HG02938 (cell line): ENCODE measurements around the gene AHSG.

Experiments
- ATAC-seq: cut with Tn5 transposase; IDR thresholded peaks from one replicate; pipeline ENCODE4 v1.9.1; 2021; ENCODE audit warnings: mild to moderate bottlenecking, moderate library complexity; ENCODE audit not compliant: unreplicated experiment

AHSG gene

DNA sequence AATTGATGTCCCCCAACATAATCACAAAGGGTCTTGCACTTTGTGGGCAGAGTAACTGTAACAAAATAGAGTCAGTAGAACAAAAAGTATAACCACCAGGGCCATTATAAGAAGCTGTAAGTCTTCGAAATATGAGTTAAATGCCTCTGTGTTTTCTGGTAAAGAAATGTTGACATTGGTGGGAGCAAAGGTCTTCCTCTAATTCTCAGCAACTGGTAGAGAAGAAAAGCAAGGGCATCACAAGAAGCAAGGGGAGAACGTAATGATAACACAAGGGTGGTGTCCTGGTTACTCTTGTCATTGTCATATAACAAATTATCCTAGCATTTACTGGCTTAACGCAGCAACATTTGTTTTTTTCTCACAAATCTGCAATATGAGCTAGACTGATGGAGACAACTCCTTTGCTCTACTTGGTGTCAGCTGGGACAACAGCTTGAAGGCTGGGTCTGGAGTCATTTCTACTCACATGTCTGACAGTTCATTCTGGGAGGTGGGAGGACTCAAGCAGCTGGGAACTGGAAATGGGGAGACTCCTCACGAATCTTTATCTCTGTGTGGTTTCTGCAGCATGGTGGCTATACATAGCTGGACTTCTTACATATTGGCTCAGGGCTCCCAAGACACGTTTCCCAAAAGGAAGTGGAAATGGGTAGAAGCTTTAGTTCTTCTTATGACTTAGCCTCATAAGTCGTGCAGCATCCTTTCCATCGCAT is 22.1 kb upstream of the AHSG start:
- ATAC-seq, result no peak

DNA sequence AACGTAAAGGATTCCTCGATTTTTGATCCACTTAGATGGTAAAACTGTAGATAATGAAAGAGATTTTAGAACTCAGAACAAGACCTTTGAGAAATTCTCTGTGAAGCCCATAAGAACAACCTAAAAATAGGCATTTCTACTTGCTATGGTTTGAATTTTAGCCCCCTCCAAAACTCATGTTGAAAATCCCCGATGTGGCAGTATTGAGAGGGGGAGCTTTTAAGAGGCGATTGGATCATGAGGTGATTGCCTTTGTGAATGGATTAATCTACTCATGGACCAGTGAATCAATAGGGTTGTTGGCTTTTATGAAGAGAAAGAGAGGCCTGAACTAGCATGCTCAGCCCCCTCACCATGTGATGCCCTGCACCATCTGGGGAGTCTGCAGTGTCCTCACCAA is 20.2 kb upstream of the AHSG start:
- no peak for ATAC-seq

DNA sequence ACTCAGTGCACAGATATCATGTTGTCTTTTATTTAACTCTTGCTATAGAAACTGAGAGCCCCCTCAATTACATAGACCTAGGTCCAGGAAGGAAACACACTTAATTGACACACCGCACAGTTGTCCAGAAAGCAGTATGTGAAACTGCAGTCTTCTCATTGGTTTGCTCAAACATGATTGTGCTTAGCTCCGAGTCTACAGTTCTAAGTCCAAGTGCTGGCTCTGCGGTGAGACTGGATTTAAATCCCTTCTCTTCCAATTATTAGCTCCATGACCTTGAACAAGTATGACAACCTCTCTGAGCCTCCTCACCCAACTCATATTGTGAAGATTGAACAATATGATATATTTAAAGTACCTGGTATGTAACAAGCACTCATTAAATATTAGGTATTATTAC is 19.0 kb upstream of the AHSG start:
- ATAC-seq, result no peak

DNA sequence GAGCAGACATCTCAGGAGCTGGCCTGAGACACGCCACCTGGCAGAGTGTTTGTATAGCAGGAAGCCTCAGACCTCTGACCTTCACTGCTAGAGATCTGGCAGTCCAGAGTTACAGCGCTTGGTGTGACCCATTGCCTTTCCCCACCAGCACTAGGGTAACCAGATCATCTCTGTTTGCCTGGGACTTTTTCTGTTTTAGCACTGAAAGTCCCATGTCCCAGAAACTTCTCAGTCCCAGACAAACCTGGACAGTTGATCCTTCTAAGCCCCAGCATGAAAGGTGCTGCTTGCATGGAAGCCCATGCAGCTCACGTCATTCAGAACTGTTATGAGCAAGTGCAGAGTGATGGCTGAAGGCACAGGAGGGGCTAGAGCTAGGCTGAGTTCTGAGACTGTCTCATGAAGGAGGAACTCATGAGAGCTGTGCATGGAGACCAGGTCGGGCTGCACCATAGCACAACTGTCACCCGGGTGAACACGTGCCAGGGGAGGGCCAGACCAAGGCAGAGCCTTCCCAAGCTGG is 18.2 kb upstream of the AHSG start:
- no peak for ATAC-seq

DNA sequence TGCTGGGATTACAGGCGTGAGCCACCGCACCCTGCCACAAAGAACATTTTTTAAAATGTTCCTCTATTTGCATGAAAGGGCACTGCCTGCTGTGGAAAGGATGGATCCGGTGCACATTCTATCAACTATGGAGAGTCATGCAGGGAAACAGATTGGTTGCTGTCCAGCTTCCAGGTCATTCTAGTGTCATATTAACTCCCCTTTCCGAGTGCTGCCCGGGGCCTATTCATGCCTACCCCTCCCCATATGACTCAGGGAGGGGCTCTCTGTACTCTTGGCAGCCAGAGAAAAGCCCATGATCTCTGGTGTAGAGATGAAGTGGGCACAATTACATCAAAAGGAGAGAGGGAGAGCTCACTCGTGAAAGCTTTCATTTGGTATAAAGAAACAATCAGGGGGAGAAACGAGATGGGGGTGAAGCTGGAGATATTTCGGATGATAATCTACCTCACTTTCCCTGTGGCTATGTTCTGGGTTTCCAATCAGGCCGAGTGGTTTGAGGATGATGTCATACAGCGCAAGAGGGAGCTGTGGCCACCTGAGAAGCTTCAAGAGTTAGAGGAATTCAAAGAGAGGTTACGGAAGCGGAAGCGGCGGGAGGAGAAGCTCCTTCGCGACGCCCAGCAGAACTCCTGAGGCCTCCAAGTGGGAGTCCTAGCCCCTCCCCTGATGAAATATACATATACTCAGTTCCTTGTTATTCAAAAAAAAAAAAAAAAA is 16.1 kb upstream of the AHSG start:
- ATAC-seq, result no peak

DNA sequence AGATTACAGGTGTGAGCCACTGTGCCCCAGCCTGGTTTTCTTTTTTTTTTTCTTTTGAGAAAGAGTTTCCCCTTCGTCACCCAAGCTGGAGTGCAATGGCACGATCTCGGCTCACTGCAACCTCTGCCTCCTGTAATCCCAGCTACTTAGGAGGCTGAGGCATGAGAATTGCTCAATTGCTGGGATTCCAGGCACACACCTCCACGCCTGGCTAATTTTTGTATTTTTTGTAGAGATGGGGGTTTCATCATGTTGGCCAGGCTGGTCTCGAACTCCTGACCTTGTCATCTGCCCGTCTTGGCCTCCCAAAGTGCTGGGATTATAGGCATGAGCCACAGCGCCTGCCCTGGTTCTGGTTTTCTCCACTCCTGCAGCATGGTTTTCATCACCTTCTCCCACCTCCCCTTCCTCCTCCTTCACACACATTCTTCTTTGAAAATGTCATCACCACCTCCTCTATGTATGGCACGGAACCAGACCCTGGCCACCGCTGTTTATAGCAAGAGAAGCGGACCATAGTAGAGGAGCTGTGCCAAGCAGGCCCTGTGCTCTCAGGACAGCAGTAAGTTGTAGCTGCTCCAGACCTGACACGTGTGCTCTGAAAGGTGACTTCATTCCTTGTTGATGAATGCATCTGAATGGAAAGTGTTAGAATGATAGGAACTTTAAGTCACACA is 14.6 kb upstream of the AHSG start:
- ATAC-seq, result no peak

DNA sequence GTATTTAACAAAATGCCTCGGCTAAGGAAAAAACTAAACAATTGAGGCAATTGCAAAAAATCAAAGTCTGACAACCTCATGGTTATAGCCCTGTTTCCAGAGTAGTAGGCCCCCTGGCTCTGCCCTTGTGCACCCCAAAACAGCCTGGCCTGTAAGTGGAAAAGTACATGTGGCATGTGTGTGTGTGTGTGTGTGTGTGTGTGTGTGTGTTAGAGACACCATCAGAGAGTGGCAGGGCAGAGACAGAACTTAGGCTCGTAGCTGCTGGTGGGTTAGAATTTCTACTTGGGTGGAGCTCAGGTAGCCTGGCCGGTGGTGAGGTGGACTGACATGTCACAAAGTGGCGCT is 14.1 kb upstream of the AHSG start:
- ATAC-seq, result no peak

DNA sequence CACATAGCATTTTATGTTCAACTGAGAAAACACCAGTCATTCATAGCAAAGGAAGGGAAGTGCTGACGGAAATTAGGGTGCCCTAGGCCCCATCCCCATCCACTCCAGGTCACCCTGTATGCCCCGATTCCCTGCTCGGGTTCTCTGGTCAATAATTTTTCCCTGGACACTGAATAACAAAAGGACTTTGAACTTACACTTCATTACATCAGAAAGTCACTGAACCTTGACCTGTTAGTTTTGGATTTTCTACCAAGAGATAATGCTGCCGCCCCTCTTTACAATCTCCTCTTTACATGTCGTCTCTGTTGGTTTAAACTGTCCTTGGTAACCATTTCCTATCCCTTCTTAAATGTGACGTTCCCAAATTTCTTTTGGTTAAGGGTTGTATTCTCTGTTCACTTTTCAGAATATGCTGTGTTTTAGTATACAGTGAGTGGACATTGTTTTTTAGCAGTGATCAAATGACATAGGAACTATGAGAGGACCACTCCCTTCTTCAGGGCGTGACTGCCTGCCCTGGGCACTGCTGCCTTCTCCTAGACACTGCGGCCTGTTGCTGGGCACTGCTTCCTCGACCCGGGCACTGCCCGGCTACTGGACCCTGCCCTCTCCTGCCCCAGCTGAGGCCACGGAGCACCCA is 13.6 kb upstream of the AHSG start:
- ATAC-seq, result no peak

DNA sequence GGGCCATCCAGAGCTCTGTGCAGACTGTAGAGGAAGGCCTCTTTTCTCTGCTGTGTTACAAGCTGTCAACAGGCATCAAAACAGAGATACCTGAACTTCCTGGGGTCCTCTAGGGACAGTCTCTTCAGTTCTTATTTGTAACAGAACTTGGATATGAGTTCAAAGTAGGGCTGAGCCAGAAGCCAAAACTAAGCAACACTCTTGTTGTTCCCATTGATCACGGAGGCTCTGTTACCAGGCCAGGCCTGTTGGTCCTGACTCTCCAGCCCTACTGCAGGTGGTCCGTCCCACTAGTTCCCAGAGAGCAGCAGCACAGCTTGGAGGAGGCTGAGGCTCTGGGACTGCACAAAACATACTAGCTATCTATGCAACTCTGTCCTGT is 13.1 kb upstream of the AHSG start:
- ATAC-seq, result no peak

DNA sequence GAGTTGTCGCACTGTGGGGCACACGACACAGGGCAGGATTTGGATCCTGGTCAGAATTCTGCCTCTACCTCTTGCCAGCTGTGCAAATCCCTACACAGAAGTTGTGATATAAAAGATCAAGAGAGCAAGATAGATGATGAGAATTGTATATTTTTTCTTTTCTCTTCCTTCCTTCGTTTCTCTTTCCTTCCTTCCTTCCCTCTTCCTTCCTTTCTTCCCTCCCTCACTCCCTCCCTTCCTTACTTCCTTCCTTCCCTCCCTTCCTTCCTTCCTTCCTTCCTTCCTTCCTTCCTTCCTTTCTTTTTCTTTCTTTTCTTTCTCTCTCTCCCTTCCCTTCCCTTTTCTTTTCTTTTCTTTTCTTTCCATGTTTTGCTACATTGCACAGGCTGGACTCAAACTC is 12.0 kb upstream of the AHSG start:
- ATAC-seq, result no peak

DNA sequence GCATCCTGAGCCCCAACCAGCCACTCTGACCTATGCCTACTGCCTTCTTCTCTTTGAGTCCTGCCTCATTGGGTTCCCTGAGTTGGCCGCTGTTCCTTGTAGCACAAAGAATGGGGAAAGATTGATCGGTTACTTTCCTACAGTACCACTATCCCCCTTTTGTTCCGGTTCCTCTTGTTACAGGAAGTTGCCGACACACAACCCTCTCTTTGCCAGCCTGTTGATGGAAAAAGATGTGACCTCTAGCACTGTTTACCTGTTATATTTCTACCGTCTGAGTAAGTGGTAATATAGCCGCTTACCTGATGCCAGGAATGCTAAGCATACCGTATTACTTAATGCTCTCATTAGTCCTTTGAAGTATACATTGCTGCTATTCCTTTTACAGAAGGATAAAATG is 9.7 kb upstream of the AHSG start:
- ATAC-seq, result no peak

DNA sequence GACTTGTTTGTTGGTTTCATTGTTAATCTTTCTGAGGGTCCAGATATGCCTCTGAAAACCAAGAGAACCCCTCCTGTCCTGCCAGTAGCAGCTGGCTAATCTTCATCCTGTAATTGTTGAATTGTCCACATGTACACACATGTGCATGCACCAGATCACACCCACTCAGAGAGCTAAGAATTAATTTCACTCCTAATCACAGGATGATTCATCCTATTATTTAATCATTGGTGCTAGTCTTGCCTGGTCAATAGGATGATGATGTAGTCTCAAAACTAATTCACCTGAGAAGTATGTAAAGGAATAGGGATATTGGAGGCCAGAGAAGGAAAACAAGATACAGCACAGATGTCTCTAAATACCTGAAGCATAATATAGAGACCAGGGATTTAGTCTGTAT is 7.8 kb upstream of the AHSG start:
- no peak for ATAC-seq

DNA sequence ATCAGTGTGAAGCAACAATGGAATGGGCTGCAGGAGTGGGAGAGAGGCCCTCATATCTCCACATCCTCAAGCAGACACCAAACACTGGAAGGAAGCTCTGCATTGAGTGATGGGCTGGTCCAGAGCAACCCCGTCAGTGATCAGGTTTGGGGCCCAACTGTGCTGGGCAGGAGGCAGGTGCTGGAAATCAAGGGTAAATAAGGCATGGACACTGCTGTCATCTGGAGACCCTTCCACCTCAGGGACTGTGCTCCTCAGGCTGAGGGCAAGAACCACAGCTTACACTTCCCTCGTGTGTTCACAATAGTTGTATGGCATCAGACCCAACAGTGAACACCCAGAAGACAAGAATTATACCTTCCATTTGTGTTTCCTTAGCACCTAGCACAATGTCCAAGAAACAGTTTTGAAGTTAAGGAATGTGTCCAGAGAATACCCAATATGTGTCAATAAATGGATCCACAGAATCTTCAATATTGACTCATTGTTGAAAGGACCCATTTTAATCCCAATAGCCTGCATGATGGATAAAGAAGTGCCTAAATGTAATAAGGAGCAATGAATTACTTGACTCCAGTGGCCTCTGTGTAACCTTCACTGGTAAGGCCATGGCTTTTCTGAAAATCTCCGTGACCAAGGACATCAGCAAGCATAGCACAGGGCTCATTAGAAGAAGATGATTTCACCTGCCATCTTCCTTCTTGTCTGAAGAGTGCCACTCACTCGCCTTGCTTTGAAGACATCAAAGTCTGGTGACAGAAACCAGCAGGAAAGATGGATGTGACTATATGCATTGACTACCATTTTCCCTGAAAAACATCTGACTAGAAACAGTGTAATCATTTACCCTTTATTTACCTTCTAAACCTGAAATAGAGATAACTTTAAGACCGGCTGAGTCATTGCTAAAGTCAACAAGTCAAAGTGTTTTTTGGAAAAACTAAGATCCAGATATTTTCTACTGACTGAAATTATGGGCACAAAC is 7.0 kb upstream of the AHSG start:
- no peak for ATAC-seq

DNA sequence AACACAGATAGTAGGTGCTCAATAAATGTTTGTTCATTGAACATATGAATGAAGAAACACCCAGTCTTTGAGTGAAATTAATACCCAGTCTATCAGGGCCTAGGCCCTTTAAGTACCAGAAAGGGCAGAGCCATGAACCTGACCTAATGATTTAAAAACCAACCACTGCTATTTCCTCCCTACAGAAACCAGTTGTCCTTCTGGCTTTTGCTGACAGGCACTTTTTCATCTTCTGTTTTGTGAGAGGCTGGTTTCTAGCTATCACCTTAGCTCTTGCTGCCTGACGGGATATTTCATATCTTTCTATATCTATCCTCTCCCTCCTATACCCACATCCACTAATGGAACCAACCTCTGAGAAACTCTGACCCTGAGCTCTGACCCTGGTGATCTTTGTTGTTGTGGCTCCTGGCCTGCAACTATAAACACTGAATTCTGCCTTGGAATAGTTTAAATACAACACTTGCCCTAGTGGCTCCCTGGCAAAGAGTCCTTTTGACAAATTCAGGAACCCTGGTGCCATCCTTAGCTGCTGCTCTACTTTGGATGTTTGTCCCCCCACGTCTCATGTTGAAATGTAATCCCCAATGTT is 4.1 kb upstream of the AHSG start:
- no peak for ATAC-seq

DNA sequence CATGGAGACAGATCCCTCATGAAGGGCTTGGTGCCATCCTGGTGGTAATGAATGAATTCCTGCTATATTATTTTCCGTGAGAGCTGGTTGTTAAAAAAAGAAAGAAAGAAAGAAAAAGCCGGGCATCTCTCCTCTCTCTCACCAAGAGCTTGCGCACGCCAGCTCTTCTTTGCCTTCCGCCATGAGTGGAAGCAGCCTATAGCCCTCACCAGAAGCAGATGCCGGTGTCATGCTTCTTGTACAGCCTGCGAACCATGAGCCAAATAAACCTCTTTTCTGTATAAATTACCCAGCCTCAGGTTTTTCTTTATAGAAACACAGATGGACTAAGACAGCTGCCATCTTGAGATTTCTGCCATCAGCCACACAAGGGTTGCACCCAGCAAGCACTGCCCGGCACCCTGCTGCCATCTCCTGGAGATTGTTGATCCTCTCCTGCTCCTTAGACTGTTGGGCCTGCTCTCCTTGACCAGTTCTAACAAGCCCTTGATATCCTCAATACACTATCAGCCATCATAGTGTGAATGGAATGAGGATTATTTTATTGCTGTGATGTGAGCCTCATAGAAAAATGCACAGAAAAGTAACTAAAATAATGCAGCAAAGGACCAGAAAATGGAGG is 3.5 kb upstream of the AHSG start:
- ATAC-seq, result no peak

DNA sequence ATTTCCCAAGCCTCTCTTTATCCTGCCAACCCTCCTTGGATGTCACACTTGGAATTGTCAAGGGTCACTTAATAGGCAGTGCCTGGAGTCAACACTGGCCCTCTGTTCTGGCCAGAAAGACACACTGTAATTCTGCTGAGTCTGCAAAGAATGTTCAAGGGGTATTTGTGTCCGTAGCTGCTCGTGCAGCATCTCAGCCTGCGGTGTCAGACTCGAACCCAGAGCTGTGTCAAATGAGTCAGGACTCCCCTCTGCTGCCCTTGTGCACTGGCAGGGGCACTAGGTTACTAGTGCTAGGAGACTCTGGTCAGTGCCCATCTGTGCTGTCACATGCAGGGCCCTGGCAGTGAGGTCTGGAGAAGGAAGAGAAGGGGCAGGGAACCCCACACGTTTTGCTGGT is 795 bp upstream of the AHSG start:
- no peak for ATAC-seq

DNA sequence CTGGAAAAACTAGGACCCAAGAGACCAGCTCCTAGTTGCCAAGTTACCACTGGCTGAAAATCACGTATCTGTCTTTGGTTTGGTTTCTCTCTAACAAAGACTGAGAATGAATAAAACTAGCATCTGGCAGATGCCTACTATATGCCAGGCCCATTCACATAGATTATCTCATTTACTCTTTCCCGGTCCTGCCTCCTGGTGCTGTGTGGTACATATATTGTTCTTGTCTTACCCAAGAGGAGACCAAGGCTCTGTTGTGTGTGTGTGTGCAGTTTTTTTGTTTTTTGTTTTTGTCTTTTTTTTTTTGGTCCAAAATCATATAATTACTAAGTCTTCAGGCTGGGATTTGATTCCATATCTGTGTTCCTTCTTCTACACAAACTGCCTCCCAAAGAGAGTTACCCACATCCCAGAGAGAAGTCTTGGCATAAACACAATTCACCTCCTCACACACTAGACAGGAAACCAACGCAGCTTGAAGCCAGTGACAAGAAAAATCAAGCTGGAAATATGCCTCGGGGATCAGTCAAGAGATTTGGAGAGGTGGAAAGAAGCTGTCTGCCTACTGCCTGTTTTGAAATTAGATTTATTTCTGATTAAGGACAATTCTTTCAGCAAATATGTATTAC is 891 bp downstream of the AHSG start:
- no peak for ATAC-seq

DNA sequence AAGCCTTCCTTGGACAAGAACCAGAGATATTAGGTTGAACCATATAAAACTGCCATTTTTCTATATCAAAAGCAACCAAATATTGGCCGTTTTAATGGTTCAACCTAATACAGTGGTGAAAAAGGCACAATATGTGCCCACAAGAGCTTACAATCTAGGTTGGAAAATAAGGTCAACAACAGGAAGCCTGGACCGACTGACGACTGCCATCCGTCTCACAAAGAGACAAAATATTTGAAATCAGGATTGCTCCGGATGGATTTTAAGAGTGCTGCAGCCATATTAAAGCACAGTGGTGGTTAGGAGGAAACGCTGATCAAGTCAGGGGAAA is 1.4 kb downstream of the AHSG start:
- no peak for ATAC-seq
